ENCODE results near the gene C17orf113.

C17orf113 gene

GRCh38 chr17:42050393-42051012 is at the start of gene C17orf113:
Gene C17orf113, minus strand, starts transcription at chr17:42050601. Its CDS starts 7,225 bp downstream, at chr17:42043376.
- peak; percentile 15 to 42 (median 36) for DNase-seq

DNA sequence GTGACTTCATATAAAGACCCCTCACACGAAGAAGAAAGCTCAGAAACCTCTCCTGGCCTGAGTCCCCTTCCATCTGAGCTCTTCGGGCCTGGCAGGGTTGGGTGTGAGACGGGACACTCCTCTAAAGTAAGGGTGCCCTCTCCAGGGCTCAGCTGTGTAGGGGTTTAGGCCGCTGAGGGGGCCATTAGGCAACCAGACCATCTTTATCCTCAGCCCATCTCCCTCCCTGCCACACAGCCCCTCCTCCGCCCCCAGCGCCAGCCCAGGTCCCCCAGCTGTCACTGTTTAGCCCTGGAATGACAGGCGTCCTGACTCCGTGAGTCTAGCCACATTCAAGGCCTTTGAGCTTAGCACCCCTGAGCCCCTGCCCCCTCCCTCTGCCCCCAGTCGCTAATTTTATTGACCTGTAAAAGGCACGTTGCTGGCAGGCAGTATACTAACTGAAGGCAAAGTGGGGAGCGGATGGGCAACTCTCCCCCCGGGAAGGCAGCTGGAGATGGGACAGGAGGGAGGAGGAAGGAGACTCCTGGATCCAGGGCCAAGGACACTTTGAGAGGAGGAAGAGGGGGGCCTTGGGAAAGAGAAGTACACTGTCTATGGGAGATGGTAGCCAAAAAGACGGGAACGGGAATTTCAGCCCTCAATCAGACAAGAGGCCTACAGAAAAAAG is 48.5 kb upstream of the C17orf113 start:
- DNase-seq: no peak

GRCh38 chr17:42097691-42098631 is 47.6 kb upstream of the C17orf113 start, which contains the start of gene ZNF385C:
Gene ZNF385C, minus strand, starts transcription at chr17:42098473. Its CDS starts 35,417 bp downstream, at chr17:42063056.
- peak in 5 of 6 experiments; percentile 9 to 61 (median 56) for DNase-seq

- DNase-seq: no peak
Observed at GRCh38 chr17:42096360-42097111, 46.1 kb upstream of the C17orf113 start.

GRCh38 chr17:42094375-42095069 is 44.1 kb upstream of the C17orf113 start:
- no peak for DNase-seq

DNA sequence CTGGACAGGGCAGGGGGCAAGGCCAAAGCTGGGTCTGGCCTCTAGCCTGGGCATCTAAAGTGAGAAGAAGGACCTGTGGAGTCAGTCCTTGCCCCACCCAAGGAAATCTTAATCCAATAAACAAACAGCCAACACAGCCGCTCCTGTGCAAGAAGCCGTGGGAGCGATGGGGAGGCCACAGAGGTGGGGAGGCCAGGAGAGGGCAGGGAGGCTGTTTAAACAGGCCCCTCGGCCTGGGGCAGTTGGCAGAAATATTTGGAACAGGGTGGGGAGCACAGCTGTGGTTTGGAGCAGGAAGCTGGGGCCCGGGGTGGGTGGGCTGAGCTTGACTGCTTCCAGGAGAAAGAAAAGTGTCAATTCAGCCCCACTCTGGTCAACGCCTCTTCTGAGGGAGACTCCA is 42.5 kb upstream of the C17orf113 start:
- no peak for DNase-seq

GRCh38 chr17:42090964-42091790 is 40.8 kb upstream of the C17orf113 start:
- DNase-seq: no peak

DNA sequence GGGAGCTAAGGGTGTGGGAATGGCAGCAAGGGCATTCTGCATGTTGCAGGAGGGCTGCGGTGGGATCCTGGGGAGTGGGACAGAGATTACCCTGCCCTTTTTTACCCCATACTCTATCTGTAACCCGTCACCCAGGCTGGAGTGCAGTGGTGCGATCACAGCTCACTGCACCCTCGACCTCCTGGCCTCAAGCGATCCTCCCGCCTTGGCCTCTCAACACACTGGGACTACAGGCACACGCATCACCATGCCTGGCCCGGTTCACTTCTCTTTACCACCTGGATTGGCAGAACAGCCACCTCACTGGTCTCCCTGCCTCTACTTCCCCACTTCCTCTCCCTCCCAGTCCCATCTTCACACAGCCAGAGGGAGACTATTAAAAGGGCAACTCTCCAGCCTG is 38.3 kb upstream of the C17orf113 start:
- no peak for DNase-seq

DNA sequence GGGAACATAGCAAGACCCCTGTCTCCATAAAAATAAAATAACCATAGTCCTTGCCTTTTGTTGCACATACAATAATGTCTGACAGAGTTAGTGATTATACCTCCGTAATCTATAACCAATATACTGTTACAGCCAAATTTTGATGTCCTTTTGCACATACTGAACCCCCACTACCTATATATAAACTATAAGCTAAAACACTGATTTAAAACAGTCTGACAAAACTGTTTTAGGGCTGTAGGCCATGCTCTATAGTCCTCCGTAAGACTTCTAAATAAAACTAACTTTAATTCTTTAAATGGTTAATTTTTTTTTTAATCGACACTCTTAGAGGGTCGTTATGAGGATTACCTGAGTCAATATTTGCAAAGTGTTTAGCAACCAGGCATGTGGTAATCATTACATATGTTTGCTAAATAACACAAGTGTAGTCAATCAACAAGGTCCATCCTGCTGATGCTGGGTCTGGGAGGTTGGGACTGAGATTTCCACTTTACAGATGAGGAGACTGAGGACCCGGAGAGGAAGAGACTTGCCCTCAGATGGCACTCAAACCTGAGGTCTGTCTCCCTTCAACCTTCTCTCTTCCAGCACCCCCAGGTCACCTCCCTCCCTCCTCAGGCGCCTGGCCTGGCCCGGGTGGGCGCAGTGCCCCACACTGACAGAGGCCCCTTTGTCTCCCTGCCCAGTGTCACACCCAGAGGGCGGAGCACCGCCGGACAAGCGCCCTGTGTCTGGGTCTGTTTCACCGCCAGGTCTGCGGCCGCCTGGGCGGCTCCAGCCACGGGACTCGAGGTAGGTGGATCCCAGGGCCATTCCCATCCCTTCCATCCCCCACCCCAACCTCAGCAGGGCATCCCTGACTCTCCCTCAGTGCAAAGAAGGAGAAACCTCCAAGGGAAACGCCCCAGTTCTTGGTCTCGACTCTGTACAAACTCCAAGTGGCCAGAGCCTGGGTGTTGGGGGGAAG is 37.6 kb upstream of the C17orf113 start:
- DNase-seq: no peak

DNA sequence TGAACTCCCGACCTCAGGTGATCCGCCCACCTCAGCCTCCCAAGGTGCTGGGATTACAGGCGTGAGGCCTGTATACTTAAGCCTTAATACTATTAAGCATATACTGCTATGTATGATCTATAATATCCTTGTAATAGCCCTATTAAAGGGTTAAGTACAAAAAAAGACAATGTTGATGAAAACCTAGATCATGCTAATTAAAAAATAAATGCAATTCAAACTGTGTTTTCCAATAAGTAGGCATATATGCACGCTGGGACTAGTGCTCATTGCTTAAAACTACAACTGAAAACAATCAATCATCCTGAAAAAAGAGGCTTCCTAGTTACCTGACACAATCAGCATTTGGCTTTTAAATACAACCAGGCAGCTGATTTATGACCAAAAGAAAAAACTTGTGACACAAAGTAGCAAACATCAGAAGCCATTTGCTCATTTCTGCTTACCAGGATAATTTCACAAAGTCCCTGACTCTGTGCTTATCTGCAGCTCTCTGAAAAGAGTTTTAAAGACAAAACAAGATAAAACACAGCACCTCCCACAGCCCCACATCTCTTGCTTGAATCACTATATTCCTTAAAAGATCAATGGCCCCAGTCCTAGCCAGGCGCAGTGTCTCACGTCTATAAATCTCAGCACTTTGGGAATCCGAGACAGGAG is 36.8 kb upstream of the C17orf113 start:
- no peak for DNase-seq

DNA sequence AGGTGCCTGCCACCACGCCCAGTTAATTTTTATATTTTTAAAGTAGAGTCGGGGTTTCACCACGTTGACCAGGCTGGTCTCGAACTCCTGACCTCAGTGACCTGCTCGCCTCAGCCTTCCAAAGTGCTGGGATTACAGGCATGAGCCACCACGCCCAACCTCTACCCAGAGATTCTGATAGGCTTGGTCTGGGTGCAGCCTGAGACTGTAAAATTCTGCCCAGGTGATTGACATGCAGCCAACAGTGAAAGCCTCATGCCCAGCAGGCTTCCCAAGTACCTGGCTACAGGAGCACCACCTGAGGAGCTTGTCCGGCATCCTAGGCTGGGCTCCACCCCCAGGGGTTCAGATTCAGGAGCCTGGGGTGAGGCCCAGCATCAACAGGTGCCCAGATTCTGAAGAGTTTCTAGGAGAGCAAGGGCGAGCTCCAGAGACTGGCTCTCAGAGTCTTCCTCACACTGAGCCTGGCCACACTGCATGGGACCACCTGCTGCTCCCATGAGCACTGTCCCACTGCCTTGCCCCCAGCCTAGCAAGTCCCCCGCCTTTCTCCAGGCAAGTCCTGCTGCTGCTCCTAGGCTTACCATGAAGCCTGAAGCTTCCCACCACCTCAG is 31.2 kb upstream of the C17orf113 start:
- no peak for DNase-seq

DNA sequence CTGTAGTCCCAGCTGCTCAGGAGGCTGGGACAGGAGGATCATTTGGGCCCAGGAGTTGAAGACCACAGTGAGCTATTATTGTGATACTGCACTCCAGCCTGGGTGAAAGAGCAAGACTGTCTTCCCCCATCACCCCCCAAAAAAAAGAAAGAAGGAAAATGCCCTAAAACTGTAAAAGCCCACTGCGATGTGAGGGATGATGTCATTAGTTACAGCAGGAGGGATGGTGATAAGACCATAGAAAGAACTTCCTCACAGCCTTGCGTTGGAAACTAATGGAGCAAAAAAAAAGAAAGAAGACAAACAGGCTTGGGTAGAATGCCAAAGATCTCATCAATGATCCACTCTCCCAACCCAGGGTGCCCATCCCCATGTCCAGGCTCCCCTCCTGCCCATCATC is 29.1 kb upstream of the C17orf113 start:
- no peak for DNase-seq

DNA sequence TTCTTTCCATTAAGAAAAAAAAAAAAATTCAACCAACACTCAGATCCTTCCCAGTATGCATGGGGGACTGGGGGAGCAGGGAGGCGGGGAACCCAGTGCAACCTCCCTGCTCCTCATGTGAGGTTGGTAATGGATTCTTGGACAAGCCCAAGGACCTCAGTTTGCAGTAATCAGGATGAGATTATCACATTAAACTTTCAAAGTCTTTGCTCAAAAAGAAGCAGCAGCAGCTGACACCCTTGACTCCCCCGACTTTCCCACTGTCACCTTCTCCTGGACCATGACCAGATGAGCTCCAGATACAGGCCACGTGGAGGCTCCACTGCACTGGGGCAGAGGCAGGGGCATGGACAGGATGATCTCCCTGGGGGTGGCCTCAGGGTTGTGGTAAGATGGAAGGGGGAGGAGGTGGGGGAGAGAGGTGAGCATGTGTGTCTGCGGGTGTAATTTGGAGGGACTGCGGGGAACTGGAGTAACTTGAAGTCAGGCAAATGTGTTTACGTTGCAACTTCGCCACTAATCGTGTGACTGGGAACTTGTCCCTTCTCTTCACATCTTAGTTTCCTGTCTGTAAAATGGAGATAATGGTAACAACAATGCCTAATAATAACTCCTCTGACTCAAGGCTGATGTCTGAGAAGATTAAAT is 28.1 kb upstream of the C17orf113 start:
- no peak for DNase-seq

- DNase-seq: no peak
Observed at GRCh38 chr17:42077755-42078154, 27.4 kb upstream of the C17orf113 start.

GRCh38 chr17:42076797-42077559 is 26.6 kb upstream of the C17orf113 start:
- no peak for DNase-seq

- DNase-seq: no peak
Observed at GRCh38 chr17:42075789-42076188, 25.4 kb upstream of the C17orf113 start.
